Small intestine (tissue), 7 donors: Measurements from ENCODE around the gene ATF5. TPM values are rescaled to one million over a fixed set of nuclear protein-coding genes. Genes with fewer than 3 reads are reported as not detected.
"Not testable (repeated sequence)": the region's sequence is repeated elsewhere in the genome, so short reads cannot be mapped to it uniquely, and the experiment has no call there.

ENCODE experiments used
- DNase-seq, 2 donors: peaks; one replicate each; pipeline versions ENCODE4 v3.0.0 to v3.0.0-alpha.2; 2013
- FAIRE-seq: peaks from 2 replicates; lab custom pipeline; 2012; peaks lifted over from hg19 to GRCh38; lab: Jason Lieb, UNC
- H3K27ac ChIP-seq, 3 donors: one replicate each; pipeline ENCODE4 v1.5.1; 2013; ENCODE audit warnings: low read length in 2 of 3, mild to moderate bottlenecking in 2 of 3, control low read depth in 1 of 3, inconsistent platforms in 1 of 3, low read depth in 1 of 3, moderate library complexity in 1 of 3
- H3K27me3 ChIP-seq, 3 donors: one replicate each; pipeline ENCODE4 v1.6.1; 2013; ENCODE audit warnings: low read length in 3 of 3, inconsistent platforms in 1 of 3; ENCODE audit not compliant: control insufficient read depth in 3 of 3, insufficient read depth in 3 of 3
- H3K36me3 ChIP-seq, 3 donors: one replicate each; pipeline ENCODE4 v1.6.1; 2013; ENCODE audit warnings: low read length in 3 of 3, inconsistent platforms in 1 of 3, low read depth in 1 of 3, mild to moderate bottlenecking in 1 of 3, moderate library complexity in 1 of 3; ENCODE audit not compliant: control insufficient read depth in 3 of 3, insufficient read depth in 2 of 3
- H3K4me1 ChIP-seq, 3 donors: one replicate each; pipeline ENCODE4 v1.6.1; 2013; ENCODE audit warnings: low read length in 2 of 3, inconsistent platforms in 1 of 3, low read depth in 1 of 3, mild to moderate bottlenecking in 1 of 3, moderate library complexity in 1 of 3; ENCODE audit not compliant: control insufficient read depth in 3 of 3, insufficient read depth in 2 of 3
- H3K4me3 ChIP-seq, 3 donors: one replicate each; pipeline ENCODE4 v1.5.1; 2013; ENCODE audit warnings: low read length in 3 of 3, control low read depth in 1 of 3, inconsistent platforms in 1 of 3, low read depth in 1 of 3, mild to moderate bottlenecking in 1 of 3, moderate library complexity in 1 of 3
- H3K9me3 ChIP-seq, 2 donors: one replicate each; pipeline ENCODE4 v1.6.1; 2013; ENCODE audit warnings: low read depth in 1 of 2, low read length in 1 of 2; ENCODE audit not compliant: control insufficient read depth in 2 of 2, insufficient read depth in 1 of 2
- WGBS, 3 donors: extraction: QIAGEN DNeasy Blood & Tissue Kit; methylation state at CpG; one replicate each; pipeline ENCODE4 v1.1.7; 2013; 5-methylcytosine and 5-hydroxymethylcytosine counted together
- polyA plus RNA-seq, 4 donors: library from polyadenylated mRNA; stranded (reverse) in 3 of 4; unstranded in 1 of 4; fragments of 200-250 nt in 3 of 4; fragments of 120-200 nt in 1 of 4; gene quantifications; one replicate each; pipeline versions ENCODE4 v1.2.1 to v1.2.3, GENCODE V29; 2013
- donor health status: healthy with polysubstance abuse.
- donor health status: control.
- donor health status: control.
- donor health status: Bipolar disorder and iron deficiency.
- donor health status: healthy.

The ATF5 gene
- polyA plus RNA-seq, 4 donors: 40.2 to 51.7 (median 46.6) TPM

GRCh38 chr19:49952479-49952836 lies 23.5 kb downstream of the ATF5 start:
- Histone ChIP-seq H3K4me1 (peaks cover 0 to 46% (median 0%) of the 10 kb centered on the region in 3 donors), H3K27me3 (no peaks in the 10 kb centered on the region), H3K27ac (no peak overlapping the region), H3K36me3 (peaks cover 0 to 22% (median 0%) of the 10 kb centered on the region in 3 donors), H3K4me3 (no peak overlapping the region), H3K9me3 (no peaks in the 10 kb centered on the region)
- FAIRE-seq (no peak), DNase-seq (no peak)

- H3K36me3 ChIP-seq: peaks cover 0 to 22% (median 0%) of the 10 kb centered on the region in 3 donors
- no peaks in the 10 kb centered on the region for H3K27me3 ChIP-seq
- H3K4me1 ChIP-seq: peaks cover 0 to 47% (median 0%) of the 10 kb centered on the region in 3 donors
- WGBS, 3 donors: 48 to 65% (median 59%) methylated on average over 13 of the region's 13 CpGs
- H3K4me3 ChIP-seq: no peak overlapping the region
- H3K27ac ChIP-seq: no peak overlapping the region
- no peak for FAIRE-seq
- H3K9me3 ChIP-seq: no peaks in the 10 kb centered on the region
- DNase-seq: no peak
Observed at GRCh38 chr19:49952906-49953305, 23.9 kb downstream of the ATF5 start.

- H3K36me3 ChIP-seq: peaks cover 0 to 22% (median 0%) of the 10 kb centered on the region in 3 donors
- H3K27me3 ChIP-seq: no peaks in the 10 kb centered on the region
- 63 to 80% (median 72%) methylated on average over 7 of the region's 7 CpGs for WGBS, 3 donors
- no peak for FAIRE-seq
- H3K27ac ChIP-seq: no peak overlapping the region
- DNase-seq: no peak
- H3K9me3 ChIP-seq: no peaks in the 10 kb centered on the region
- no peak overlapping the region for H3K4me3 ChIP-seq
- peaks cover 0 to 50% (median 0%) of the 10 kb centered on the region in 3 donors for H3K4me1 ChIP-seq
Observed at GRCh38 chr19:49953416-49953815, 24.4 kb downstream of the ATF5 start.

- no peak for FAIRE-seq
- 22 to 25% (median 23%) methylated on average over 12 of the region's 12 CpGs for WGBS, 3 donors
- no peaks in the 10 kb centered on the region for H3K27me3 ChIP-seq
- peak in 1 of 2 donors; percentile 70 for DNase-seq
- no peaks in the 10 kb centered on the region for H3K9me3 ChIP-seq
- H3K36me3 ChIP-seq: peaks cover 0 to 21% (median 0%) of the 10 kb centered on the region in 3 donors
- peak overlapping the region in 1 of 3 donors; percentile 19 for H3K27ac ChIP-seq
- H3K4me1 ChIP-seq: peaks cover 0 to 55% (median 0%) of the 10 kb centered on the region in 3 donors
- no peak overlapping the region for H3K4me3 ChIP-seq
Observed at GRCh38 chr19:49954092-49954829, 25.3 kb downstream of the ATF5 start.

GRCh38 chr19:49954933-49955332 lies 25.9 kb downstream of the ATF5 start:
- Histone ChIP-seq H3K36me3 (peaks cover 0 to 15% (median 0%) of the 10 kb centered on the region in 3 donors), H3K4me1 (peaks cover 0 to 55% (median 0%) of the 10 kb centered on the region in 3 donors), H3K9me3 (no peaks in the 10 kb centered on the region), H3K27ac (peak overlapping the region in 1 of 3 donors; percentile 0), H3K4me3 (no peak overlapping the region), H3K27me3 (no peaks in the 10 kb centered on the region)
- DNase-seq (no peak), FAIRE-seq (no peak)
- WGBS, 3 donors: 51 to 67% (median 57%) methylated on average over 11 of the region's 11 CpGs

GRCh38 chr19:49956115-49956495 lies 27.1 kb downstream of the ATF5 start:
- Histone ChIP-seq H3K4me1 (peaks cover 0 to 55% (median 0%) of the 10 kb centered on the region in 3 donors), H3K27me3 (no peaks in the 10 kb centered on the region), H3K36me3 (peaks cover 0 to 7% (median 0%) of the 10 kb centered on the region in 3 donors), H3K27ac (peak overlapping the region in 1 of 3 donors; percentile 77), H3K9me3 (no peaks in the 10 kb centered on the region), H3K4me3 (peak overlapping the region in 1 of 3 donors; percentile 13)
- no peak for FAIRE-seq
- 39 to 74% (median 59%) methylated on average over 9 of the region's 9 CpGs for WGBS, 3 donors
- DNase-seq: peak in 1 of 2 donors; percentile 58

GRCh38 chr19:49957262-49957915 lies 28.4 kb downstream of the ATF5 start:
- Histone ChIP-seq H3K27ac (peak overlapping the region in 1 of 3 donors; percentile 74), H3K4me1 (peaks cover 0 to 46% (median 0%) of the 10 kb centered on the region in 3 donors), H3K9me3 (peaks cover 0 to 2% of the 10 kb centered on the region in 2 donors), H3K27me3 (peaks cover 0 to 2% (median 0%) of the 10 kb centered on the region in 3 donors), H3K4me3 (peak overlapping the region in 1 of 3 donors; percentile 38), H3K36me3 (no peaks in the 10 kb centered on the region)
- FAIRE-seq (no peak), DNase-seq (peak in 1 of 2 donors; percentile 48)
- 42 to 61% (median 50%) methylated on average over 10 of the region's 10 CpGs for WGBS, 3 donors

- not testable (repeated sequence) for FAIRE-seq
Observed at GRCh38 chr19:49958144-49958543, 29.1 kb downstream of the ATF5 start.

More at GRCh38 chr19:49958144-49958543, 29.1 kb downstream of the ATF5 start:
- Histone ChIP-seq H3K4me3 (peak overlapping the region in 1 of 3 donors; percentile 38), H3K27ac (peak overlapping the region in 1 of 3 donors; percentile 74), H3K4me1 (peaks cover 0 to 40% (median 0%) of the 10 kb centered on the region in 3 donors)
- H3K36me3 ChIP-seq, H3K27me3 ChIP-seq, DNase-seq, H3K9me3 ChIP-seq: not testable (repeated sequence)
- 41 to 49% (median 49%) methylated on average over 9 of the region's 9 CpGs for WGBS, 3 donors
